Measurements from ENCODE around the gene SNX11.

The SNX11 gene

GRCh38 chr17:48131216-48131824 is 23.8 kb downstream of the SNX11 start:
- Histone ChIP-seq H3K27ac (ENCODE audit: extremely low read depth, low read depth, low read length) (no peak overlapping the region), H3K4me3 (ENCODE audit: low read depth, low read length) (no peak overlapping the region), H3K36me3 (ENCODE audit: control insufficient read depth in 2 of 2, insufficient read depth in 1 of 2, low read length in 2 of 2) (peaks cover 0 to 11% of the 10 kb centered on the region in 2 experiments; a peak in 1 of 3 replicates), H3K9me3 (ENCODE audit: control insufficient read depth, insufficient read depth, low read depth, low read length) (no peaks in the 10 kb centered on the region), H3K4me1 (ENCODE audit: control insufficient read depth, insufficient read depth, low read length) (no peaks in the 10 kb centered on the region)
- peak; percentile 21; the same call in 1 of the 2 replicates for TF ChIP-seq ZEB2 (tag by site-specific recombination; IDR thresholded peaks at IDR 0.05)
- TF ChIP-seq ZNF37A (tag by site-specific recombination; IDR thresholded peaks at IDR 0.05), result no peak
- TF ChIP-seq, protein P1, sequence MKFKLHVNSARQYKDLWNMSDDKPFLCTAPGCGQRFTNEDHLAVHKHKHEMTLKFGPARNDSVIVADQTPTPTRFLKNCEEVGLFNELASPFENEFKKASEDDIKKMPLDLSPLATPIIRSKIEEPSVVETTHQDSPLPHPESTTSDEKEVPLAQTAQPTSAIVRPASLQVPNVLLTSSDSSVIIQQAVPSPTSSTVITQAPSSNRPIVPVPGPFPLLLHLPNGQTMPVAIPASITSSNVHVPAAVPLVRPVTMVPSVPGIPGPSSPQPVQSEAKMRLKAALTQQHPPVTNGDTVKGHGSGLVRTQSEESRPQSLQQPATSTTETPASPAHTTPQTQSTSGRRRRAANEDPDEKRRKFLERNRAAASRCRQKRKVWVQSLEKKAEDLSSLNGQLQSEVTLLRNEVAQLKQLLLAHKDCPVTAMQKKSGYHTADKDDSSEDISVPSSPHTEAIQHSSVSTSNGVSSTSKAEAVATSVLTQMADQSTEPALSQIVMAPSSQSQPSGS (tag by site-specific recombination; IDR thresholded peaks at IDR 0.05; ENCODE audit: low read depth), result no peak
- no peak for TF ChIP-seq ZNF791 (tag by site-specific recombination; IDR thresholded peaks at IDR 0.05)
- no peak for TF ChIP-seq GLI4 (tag by site-specific recombination; IDR thresholded peaks at IDR 0.05)
- TF ChIP-seq, protein P2, sequence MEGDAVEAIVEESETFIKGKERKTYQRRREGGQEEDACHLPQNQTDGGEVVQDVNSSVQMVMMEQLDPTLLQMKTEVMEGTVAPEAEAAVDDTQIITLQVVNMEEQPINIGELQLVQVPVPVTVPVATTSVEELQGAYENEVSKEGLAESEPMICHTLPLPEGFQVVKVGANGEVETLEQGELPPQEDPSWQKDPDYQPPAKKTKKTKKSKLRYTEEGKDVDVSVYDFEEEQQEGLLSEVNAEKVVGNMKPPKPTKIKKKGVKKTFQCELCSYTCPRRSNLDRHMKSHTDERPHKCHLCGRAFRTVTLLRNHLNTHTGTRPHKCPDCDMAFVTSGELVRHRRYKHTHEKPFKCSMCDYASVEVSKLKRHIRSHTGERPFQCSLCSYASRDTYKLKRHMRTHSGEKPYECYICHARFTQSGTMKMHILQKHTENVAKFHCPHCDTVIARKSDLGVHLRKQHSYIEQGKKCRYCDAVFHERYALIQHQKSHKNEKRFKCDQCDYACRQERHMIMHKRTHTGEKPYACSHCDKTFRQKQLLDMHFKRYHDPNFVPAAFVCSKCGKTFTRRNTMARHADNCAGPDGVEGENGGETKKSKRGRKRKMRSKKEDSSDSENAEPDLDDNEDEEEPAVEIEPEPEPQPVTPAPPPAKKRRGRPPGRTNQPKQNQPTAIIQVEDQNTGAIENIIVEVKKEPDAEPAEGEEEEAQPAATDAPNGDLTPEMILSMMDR (tag by site-specific recombination; IDR thresholded peaks at IDR 0.05), result peak; percentile 68; the same call in 1 of the 2 replicates
- TF ChIP-seq ZNF404 (tag by site-specific recombination; IDR thresholded peaks at IDR 0.05), result no peak
- TF ChIP-seq ZFHX2 (tag by site-specific recombination; conservative IDR thresholded peaks at IDR 0.05), result peak; percentile 54
- TF ChIP-seq, protein P3, sequence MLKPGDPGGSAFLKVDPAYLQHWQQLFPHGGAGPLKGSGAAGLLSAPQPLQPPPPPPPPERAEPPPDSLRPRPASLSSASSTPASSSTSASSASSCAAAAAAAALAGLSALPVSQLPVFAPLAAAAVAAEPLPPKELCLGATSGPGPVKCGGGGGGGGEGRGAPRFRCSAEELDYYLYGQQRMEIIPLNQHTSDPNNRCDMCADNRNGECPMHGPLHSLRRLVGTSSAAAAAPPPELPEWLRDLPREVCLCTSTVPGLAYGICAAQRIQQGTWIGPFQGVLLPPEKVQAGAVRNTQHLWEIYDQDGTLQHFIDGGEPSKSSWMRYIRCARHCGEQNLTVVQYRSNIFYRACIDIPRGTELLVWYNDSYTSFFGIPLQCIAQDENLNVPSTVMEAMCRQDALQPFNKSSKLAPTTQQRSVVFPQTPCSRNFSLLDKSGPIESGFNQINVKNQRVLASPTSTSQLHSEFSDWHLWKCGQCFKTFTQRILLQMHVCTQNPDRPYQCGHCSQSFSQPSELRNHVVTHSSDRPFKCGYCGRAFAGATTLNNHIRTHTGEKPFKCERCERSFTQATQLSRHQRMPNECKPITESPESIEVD (tag by site-specific recombination; IDR thresholded peaks at IDR 0.05), result no peak
- peak; percentile 64; the same call in 1 of the 2 replicates for TF ChIP-seq ZSCAN30 (tag by site-specific recombination; IDR thresholded peaks at IDR 0.05)
- no peak for TF ChIP-seq BCL11B (tag by site-specific recombination; IDR thresholded peaks at IDR 0.05; ENCODE audit: low read depth)
- TF ChIP-seq ZNF23 (tag by site-specific recombination; IDR thresholded peaks at IDR 0.05; ENCODE audit: borderline replicate concordance), result no peak
- 0 out of 2 replicates have a peak, but pooled peaks have one; percentile 56 for TF ChIP-seq ZNF660 (tag by site-specific recombination; IDR thresholded peaks at IDR 0.05)
- TF ChIP-seq IKZF3 (tag by site-specific recombination; IDR thresholded peaks at IDR 0.05), result 0 out of 2 replicates have a peak, but pooled peaks have one; percentile 40
- TF ChIP-seq KLF9 (tag by site-specific recombination; IDR thresholded peaks at IDR 0.05; ENCODE audit: low read depth), result no peak
- TF ChIP-seq OSR2 (tag by site-specific recombination; IDR thresholded peaks at IDR 0.05), result no peak
- TF ChIP-seq, protein P4, sequence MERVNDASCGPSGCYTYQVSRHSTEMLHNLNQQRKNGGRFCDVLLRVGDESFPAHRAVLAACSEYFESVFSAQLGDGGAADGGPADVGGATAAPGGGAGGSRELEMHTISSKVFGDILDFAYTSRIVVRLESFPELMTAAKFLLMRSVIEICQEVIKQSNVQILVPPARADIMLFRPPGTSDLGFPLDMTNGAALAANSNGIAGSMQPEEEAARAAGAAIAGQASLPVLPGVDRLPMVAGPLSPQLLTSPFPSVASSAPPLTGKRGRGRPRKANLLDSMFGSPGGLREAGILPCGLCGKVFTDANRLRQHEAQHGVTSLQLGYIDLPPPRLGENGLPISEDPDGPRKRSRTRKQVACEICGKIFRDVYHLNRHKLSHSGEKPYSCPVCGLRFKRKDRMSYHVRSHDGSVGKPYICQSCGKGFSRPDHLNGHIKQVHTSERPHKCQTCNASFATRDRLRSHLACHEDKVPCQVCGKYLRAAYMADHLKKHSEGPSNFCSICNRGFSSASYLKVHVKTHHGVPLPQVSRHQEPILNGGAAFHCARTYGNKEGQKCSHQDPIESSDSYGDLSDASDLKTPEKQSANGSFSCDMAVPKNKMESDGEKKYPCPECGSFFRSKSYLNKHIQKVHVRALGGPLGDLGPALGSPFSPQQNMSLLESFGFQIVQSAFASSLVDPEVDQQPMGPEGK (tag by site-specific recombination; IDR thresholded peaks at IDR 0.05), result no peak
- peak; percentile 46; the same call in 1 of the 2 replicates for TF ChIP-seq EGR2 (tag by site-specific recombination; IDR thresholded peaks at IDR 0.05; ENCODE audit: low read depth)
- TF ChIP-seq, protein P5, sequence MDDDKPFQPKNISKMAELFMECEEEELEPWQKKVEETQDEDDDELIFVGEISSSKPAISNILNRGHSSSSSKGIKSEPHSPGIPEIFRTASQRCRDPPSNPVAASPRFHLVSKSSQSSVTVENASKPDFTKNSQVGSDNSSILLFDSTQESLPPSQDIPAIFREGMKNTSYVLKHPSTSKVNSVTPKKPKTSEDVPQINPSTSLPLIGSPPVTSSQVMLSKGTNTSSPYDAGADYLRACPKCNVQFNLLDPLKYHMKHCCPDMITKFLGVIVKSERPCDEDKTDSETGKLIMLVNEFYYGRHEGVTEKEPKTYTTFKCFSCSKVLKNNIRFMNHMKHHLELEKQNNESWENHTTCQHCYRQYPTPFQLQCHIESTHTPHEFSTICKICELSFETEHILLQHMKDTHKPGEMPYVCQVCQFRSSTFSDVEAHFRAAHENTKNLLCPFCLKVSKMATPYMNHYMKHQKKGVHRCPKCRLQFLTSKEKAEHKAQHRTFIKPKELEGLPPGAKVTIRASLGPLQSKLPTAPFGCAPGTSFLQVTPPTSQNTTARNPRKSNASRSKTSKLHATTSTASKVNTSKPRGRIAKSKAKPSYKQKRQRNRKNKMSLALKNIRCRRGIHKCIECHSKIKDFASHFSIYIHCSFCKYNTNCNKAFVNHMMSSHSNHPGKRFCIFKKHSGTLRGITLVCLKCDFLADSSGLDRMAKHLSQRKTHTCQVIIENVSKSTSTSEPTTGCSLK (tag by site-specific recombination; IDR thresholded peaks at IDR 0.05), result no peak
- TF ChIP-seq ZNF654 (tag by site-specific recombination; IDR thresholded peaks at IDR 0.05; ENCODE audit: low read depth), result peak; percentile 97
- ChIA-PET POLR2A (interaction anchor here (0.6 to 3.0 kb wide), 2 partner anchors 105 to 131 kb away, joined by 4 to 8 read pairs; no protein-coding TSS in a partner anchor), CTCF (interaction anchor here (0.6 to 7.4 kb wide), 23 partner anchors 8 to 437 kb away, joined by 3 to 105 read pairs (median 4); no protein-coding TSS in a partner anchor)
